ENCODE data around the gene LRMDA. TPM values are rescaled to one million over a fixed set of nuclear protein-coding genes. Genes with fewer than 3 reads are reported as not detected.

The LRMDA gene
- total RNA-seq, 2 donors from 2014 or later: not detected

- ATAC-seq (peak in 1 of 2 donors; percentile 34), DNase-seq (ENCODE audit: low spot score in 2 of 2) (no peak)
- H3K27ac Mint-ChIP-seq: no peak overlapping the region
- no peaks in the 10 kb centered on the region for H3K36me3 Mint-ChIP-seq
- peaks cover 0 to 8% of the 10 kb centered on the region in 2 donors for H3K9me3 Mint-ChIP-seq
Observed at GRCh38 chr10:76082956-76083355, 651.5 kb downstream of the LRMDA start.

- no peak for ATAC-seq
- Mint-ChIP-seq H3K36me3 (no peaks in the 10 kb centered on the region), H3K9me3 (peaks cover 0 to 12% of the 10 kb centered on the region in 2 donors), H3K27ac (no peak overlapping the region)
- no peak for DNase-seq (ENCODE audit: low spot score in 2 of 2)
Observed at GRCh38 chr10:76085002-76085816, 653.8 kb downstream of the LRMDA start.

GRCh38 chr10:76085817-76086167 lies 654.4 kb downstream of the LRMDA start:
- no peak overlapping the region for H3K27ac Mint-ChIP-seq
- H3K9me3 Mint-ChIP-seq: peaks cover 3 to 12% of the 10 kb centered on the region in 2 donors
- ATAC-seq (no peak), DNase-seq (ENCODE audit: low spot score in 2 of 2) (no peak)
- H3K36me3 Mint-ChIP-seq: no peaks in the 10 kb centered on the region

- Mint-ChIP-seq H3K27ac (no peak overlapping the region), H3K36me3 (no peaks in the 10 kb centered on the region), H3K9me3 (peaks cover 3 to 12% of the 10 kb centered on the region in 2 donors)
- ATAC-seq (no peak), DNase-seq (ENCODE audit: low spot score in 2 of 2) (no peak)
Observed at GRCh38 chr10:76086170-76086760, 654.8 kb downstream of the LRMDA start.

- H3K9me3 Mint-ChIP-seq: peaks cover 3 to 12% of the 10 kb centered on the region in 2 donors
- ATAC-seq (peak in 1 of 2 donors; percentile 66), DNase-seq (ENCODE audit: low spot score in 2 of 2) (no peak)
- H3K36me3 Mint-ChIP-seq: no peaks in the 10 kb centered on the region
- H3K27ac Mint-ChIP-seq: no peak overlapping the region
Observed at GRCh38 chr10:76086761-76087639, 655.6 kb downstream of the LRMDA start.

GRCh38 chr10:76088008-76088407 lies 656.6 kb downstream of the LRMDA start:
- no peak for ATAC-seq
- H3K27ac Mint-ChIP-seq: no peak overlapping the region

GRCh38 chr10:76088980-76089379 lies 657.6 kb downstream of the LRMDA start:
- DNase-seq (ENCODE audit: low spot score in 2 of 2): no peak
- Mint-ChIP-seq H3K36me3 (no peaks in the 10 kb centered on the region), H3K9me3 (peaks cover 3 to 4% of the 10 kb centered on the region in 2 donors), H3K27ac (no peak overlapping the region)
- ATAC-seq: no peak

More at GRCh38 chr10:76088008-76088407, 656.6 kb downstream of the LRMDA start:
- Mint-ChIP-seq H3K36me3 (no peaks in the 10 kb centered on the region), H3K9me3 (peaks cover 3 to 4% of the 10 kb centered on the region in 2 donors)
- no peak for DNase-seq (ENCODE audit: low spot score in 2 of 2)

- DNase-seq (ENCODE audit: low spot score in 2 of 2): no peak
- peaks cover 3 to 4% of the 10 kb centered on the region in 2 donors for H3K9me3 Mint-ChIP-seq
- peak overlapping the region in 1 of 2 donors; percentile 47 for H3K27ac Mint-ChIP-seq
- no peaks in the 10 kb centered on the region for H3K36me3 Mint-ChIP-seq
- no peak for ATAC-seq
Observed at GRCh38 chr10:76089556-76090180, 658.2 kb downstream of the LRMDA start.

- Mint-ChIP-seq H3K9me3 (peaks cover 3 to 4% of the 10 kb centered on the region in 2 donors), H3K27ac (no peak overlapping the region), H3K36me3 (no peaks in the 10 kb centered on the region)
- DNase-seq (ENCODE audit: low spot score in 2 of 2) (no peak), ATAC-seq (no peak)
Observed at GRCh38 chr10:76091926-76092325, 660.5 kb downstream of the LRMDA start.

- DNase-seq (ENCODE audit: low spot score in 2 of 2): no peak
- H3K27ac Mint-ChIP-seq: no peak overlapping the region
- H3K36me3 Mint-ChIP-seq: no peaks in the 10 kb centered on the region
- peaks cover 15 to 17% of the 10 kb centered on the region in 2 donors for H3K9me3 Mint-ChIP-seq
- no peak for ATAC-seq
Observed at GRCh38 chr10:76106611-76107010, 675.2 kb downstream of the LRMDA start.

- ATAC-seq (no peak), DNase-seq (ENCODE audit: low spot score in 2 of 2) (no peak)
- peaks cover 15 to 17% of the 10 kb centered on the region in 2 donors for H3K9me3 Mint-ChIP-seq
- H3K27ac Mint-ChIP-seq: no peak overlapping the region
- no peaks in the 10 kb centered on the region for H3K36me3 Mint-ChIP-seq
Observed at GRCh38 chr10:76108563-76109359, 677.3 kb downstream of the LRMDA start.

GRCh38 chr10:76111404-76111803 lies 680.0 kb downstream of the LRMDA start:
- H3K36me3 Mint-ChIP-seq: no peaks in the 10 kb centered on the region
- peaks cover 7 to 10% of the 10 kb centered on the region in 2 donors for H3K9me3 Mint-ChIP-seq
- no peak overlapping the region for H3K27ac Mint-ChIP-seq
- DNase-seq (ENCODE audit: low spot score in 2 of 2) (no peak), ATAC-seq (no peak)

GRCh38 chr10:76111986-76112825 lies 680.8 kb downstream of the LRMDA start:
- DNase-seq (ENCODE audit: low spot score in 2 of 2) (no peak), ATAC-seq (no peak)
- no peaks in the 10 kb centered on the region for H3K36me3 Mint-ChIP-seq
- H3K27ac Mint-ChIP-seq: no peak overlapping the region
- peaks cover 10 to 11% of the 10 kb centered on the region in 2 donors for H3K9me3 Mint-ChIP-seq

- H3K9me3 Mint-ChIP-seq: peaks cover 10 to 11% of the 10 kb centered on the region in 2 donors
- H3K27ac Mint-ChIP-seq: no peak overlapping the region
- no peaks in the 10 kb centered on the region for H3K36me3 Mint-ChIP-seq
- ATAC-seq: no peak
- DNase-seq (ENCODE audit: low spot score in 2 of 2): no peak
Observed at GRCh38 chr10:76112826-76113150, 681.4 kb downstream of the LRMDA start.

- Mint-ChIP-seq H3K36me3 (no peaks in the 10 kb centered on the region), H3K9me3 (peaks cover 10 to 11% of the 10 kb centered on the region in 2 donors), H3K27ac (no peak overlapping the region)
- DNase-seq (ENCODE audit: low spot score in 2 of 2) (no peak), ATAC-seq (no peak)
Observed at GRCh38 chr10:76113952-76114351, 682.5 kb downstream of the LRMDA start.
